Measurements from ENCODE around the gene PAXX.

DNA sequence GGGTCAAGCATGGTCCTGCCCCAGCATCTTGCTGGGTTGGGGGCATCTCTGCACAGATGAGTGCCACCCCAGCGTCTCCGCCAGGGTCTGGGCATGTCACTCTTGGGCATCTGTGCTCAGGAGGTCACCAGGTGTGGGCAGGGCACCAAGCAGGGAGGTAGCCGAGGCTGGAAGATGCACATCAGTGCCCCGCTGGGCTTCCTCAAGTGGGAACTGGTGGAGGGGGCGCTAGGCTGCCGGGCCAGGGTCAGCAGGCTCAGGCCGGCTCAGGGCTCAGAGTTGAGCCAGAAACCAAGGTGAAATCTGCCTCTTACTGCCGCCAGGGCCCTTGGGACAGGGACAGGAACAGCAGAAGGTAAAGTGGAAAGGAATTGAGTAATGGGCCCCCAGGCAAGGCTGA lies 43.7 kb downstream of the PAXX start:
- TF ChIP-seq, protein P1, sequence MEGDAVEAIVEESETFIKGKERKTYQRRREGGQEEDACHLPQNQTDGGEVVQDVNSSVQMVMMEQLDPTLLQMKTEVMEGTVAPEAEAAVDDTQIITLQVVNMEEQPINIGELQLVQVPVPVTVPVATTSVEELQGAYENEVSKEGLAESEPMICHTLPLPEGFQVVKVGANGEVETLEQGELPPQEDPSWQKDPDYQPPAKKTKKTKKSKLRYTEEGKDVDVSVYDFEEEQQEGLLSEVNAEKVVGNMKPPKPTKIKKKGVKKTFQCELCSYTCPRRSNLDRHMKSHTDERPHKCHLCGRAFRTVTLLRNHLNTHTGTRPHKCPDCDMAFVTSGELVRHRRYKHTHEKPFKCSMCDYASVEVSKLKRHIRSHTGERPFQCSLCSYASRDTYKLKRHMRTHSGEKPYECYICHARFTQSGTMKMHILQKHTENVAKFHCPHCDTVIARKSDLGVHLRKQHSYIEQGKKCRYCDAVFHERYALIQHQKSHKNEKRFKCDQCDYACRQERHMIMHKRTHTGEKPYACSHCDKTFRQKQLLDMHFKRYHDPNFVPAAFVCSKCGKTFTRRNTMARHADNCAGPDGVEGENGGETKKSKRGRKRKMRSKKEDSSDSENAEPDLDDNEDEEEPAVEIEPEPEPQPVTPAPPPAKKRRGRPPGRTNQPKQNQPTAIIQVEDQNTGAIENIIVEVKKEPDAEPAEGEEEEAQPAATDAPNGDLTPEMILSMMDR (IDR thresholded peaks at IDR 0.05): no peak
- TF ChIP-seq EP300 (IDR thresholded peaks at IDR 0.05) (no peak), POLR2A (IDR thresholded peaks at IDR 0.05) (no peak)

All from tibial nerve (tissue), 4 donors.